ENCODE results near the gene MATCAP1. TPM values are rescaled to one million over a fixed set of nuclear protein-coding genes. Genes with fewer than 3 reads are reported as not detected.

MATCAP1 gene
- total and polyA plus RNA-seq, 2 of the 13 experiments (the other 11 are each of a cell fraction or from before 2014, with no cell fraction given): 11.2 to 24.5 TPM

DNA sequence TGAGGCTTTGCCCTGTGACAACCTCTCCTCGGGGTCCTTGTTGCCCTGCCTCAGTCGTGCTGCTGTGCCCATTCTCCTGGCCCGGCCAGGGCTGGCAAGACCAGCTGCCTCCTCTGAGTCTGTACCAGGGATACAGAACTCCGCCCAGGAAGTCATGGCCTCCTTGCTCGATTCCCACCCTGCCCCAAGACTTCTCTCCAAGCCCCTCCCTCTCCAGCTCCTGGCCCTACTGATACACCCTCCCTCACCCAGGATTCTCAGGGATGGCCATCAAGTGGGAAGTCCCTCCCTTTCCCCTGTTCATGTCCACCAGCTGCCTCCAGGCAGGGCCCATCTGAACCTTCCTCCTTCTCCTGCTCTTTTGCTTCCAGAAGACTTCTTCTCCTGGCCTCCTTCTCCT, 31.9 kb upstream of the MATCAP1 start (continued):
- TF ChIP-seq, protein P1, sequence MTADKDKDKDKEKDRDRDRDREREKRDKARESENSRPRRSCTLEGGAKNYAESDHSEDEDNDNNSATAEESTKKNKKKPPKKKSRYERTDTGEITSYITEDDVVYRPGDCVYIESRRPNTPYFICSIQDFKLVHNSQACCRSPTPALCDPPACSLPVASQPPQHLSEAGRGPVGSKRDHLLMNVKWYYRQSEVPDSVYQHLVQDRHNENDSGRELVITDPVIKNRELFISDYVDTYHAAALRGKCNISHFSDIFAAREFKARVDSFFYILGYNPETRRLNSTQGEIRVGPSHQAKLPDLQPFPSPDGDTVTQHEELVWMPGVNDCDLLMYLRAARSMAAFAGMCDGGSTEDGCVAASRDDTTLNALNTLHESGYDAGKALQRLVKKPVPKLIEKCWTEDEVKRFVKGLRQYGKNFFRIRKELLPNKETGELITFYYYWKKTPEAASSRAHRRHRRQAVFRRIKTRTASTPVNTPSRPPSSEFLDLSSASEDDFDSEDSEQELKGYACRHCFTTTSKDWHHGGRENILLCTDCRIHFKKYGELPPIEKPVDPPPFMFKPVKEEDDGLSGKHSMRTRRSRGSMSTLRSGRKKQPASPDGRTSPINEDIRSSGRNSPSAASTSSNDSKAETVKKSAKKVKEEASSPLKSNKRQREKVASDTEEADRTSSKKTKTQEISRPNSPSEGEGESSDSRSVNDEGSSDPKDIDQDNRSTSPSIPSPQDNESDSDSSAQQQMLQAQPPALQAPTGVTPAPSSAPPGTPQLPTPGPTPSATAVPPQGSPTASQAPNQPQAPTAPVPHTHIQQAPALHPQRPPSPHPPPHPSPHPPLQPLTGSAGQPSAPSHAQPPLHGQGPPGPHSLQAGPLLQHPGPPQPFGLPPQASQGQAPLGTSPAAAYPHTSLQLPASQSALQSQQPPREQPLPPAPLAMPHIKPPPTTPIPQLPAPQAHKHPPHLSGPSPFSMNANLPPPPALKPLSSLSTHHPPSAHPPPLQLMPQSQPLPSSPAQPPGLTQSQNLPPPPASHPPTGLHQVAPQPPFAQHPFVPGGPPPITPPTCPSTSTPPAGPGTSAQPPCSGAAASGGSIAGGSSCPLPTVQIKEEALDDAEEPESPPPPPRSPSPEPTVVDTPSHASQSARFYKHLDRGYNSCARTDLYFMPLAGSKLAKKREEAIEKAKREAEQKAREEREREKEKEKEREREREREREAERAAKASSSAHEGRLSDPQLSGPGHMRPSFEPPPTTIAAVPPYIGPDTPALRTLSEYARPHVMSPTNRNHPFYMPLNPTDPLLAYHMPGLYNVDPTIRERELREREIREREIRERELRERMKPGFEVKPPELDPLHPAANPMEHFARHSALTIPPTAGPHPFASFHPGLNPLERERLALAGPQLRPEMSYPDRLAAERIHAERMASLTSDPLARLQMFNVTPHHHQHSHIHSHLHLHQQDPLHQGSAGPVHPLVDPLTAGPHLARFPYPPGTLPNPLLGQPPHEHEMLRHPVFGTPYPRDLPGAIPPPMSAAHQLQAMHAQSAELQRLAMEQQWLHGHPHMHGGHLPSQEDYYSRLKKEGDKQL (CRISPR knock-in tag; IDR thresholded peaks at IDR 0.05; ENCODE audit: low read depth): no peak
- TF ChIP-seq SATB2 (CRISPR knock-in tag; IDR thresholded peaks at IDR 0.05): no peak

DNA sequence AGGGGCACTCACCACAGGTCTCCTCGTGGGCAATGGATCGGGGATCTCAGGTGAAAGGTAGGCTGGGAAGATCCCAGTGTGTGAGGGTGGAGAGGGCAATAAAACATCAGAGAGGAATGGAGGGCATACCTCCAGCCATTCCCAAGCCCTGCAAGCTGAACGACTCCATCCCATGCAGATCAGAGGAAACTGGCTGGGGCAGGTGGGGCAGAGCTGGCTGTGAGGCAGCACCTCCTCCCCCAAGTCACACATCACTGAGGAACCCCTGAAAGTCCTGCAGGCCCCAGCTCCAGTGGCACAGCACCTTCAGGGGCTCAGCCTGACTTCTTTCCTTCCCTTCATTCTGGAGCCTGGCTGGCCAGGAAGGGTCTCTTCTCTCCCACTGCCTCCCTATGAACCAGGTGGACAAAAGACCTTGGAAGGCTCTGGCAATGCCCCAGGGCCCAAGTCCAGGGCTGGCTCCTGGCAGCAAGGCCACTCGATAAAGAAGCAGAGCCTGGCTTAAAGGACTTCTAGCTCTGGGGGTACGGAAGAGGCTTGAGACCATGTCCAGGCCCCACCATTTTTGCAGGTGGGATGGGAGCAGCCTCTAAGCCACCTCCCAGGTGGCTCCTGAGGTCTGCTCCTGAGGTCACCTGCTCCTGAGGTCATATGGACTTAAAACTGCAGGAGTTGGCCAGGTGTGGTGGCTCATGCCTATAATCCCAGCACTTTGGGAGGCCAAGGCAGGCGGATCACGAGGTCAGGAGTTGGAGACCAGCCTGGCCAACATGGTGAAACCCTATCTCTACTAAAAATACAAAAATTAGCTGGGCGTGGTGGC, 29.6 kb upstream of the MATCAP1 start:
- no peaks in the 10 kb centered on the region for H3K79me2 ChIP-seq (ENCODE audit: insufficient read depth, low read length)
- no TSS peak for BruUV-seq (replicated peaks)
- intact Hi-C loops (cut with micrococcal nuclease; ENCODE audit: unreplicated experiment): no loop called here
- no peaks in the 10 kb centered on the region for H4K20me1 ChIP-seq (ENCODE audit: insufficient read depth, low read length)
- H3K9ac ChIP-seq (ENCODE audit: insufficient read depth, low read depth, low read length): no peak overlapping the region
- no peak overlapping the region for H2AFZ ChIP-seq (ENCODE audit: low read length)
- peaks cover 41% of the 10 kb centered on the region for H3K4me1 ChIP-seq (ENCODE audit: insufficient read depth, low read length)
- ChIA-PET POLR2A (interaction anchor here (0.8 to 1.4 kb wide), 3 partner anchors 11 to 33 kb away, joined by 3 to 6 read pairs (median 3); partner anchors contain the start of gene FHOD1), CTCF (ENCODE audit: low intra/inter-chr PET ratio, low total read pairs) (no interaction called here)
- DNase-seq (ENCODE audit: low spot score): no peak
- in situ Hi-C loops (cut with HindIII; ENCODE audit: extremely low pct_ligation_motif_present, low pct_unique_long_range_greater_than_20kb): no loop called here
- no peaks in the 10 kb centered on the region for H3K9me3 ChIP-seq (ENCODE audit: low read length)
- no peak for FAIRE-seq
- no peak overlapping the region for H3K27ac ChIP-seq (ENCODE audit: extremely low read length, insufficient read depth, low read length)
- no peak for ATAC-seq
- no peak overlapping the region for H3K4me3 ChIP-seq (replicated peaks in 1 of 3; ENCODE audit: insufficient read depth in 1 of 3, low read depth in 2 of 3, low read length in 3 of 3)
- 51% methylated on average over 8 of the region's 8 CpGs for WGBS (ENCODE audit: low lambda C conversion rate)
- no peak overlapping the region for H3K4me2 ChIP-seq (ENCODE audit: low read depth, low read length)
- peaks cover 0 to 2% of the 10 kb centered on the region in 2 experiments; a peak in 1 of 5 replicates for H3K27me3 ChIP-seq (ENCODE audit: control insufficient read depth in 1 of 2, insufficient read depth in 2 of 2, low read length in 2 of 2)
- H3K36me3 ChIP-seq (replicated peaks in 1 of 2; ENCODE audit: control insufficient read depth in 1 of 2, insufficient read depth in 2 of 2, low read length in 2 of 2): no peaks in the 10 kb centered on the region
- TF ChIP-seq CAMTA2 (CRISPR knock-in tag; IDR thresholded peaks at IDR 0.05; ENCODE audit: borderline replicate concordance) (0 out of 2 replicates have a peak, but pooled peaks have one; percentile 47), TBX2 (CRISPR knock-in tag; IDR thresholded peaks at IDR 0.05; ENCODE audit: borderline replicate concordance) (0 out of 2 replicates have a peak, but pooled peaks have one; percentile 17), HOXA3 (CRISPR knock-in tag; IDR thresholded peaks at IDR 0.05) (peak; percentile 8; the same call in 1 of the 2 replicates), ZNF629 (CRISPR knock-in tag; conservative IDR thresholded peaks at IDR 0.05) (no peak), NFIB (CRISPR knock-in tag; IDR thresholded peaks at IDR 0.05; ENCODE audit: borderline replicate concordance) (no peak), ZNF296 (CRISPR knock-in tag; conservative IDR thresholded peaks at IDR 0.05) (no peak), REPIN1 (CRISPR knock-in tag; IDR thresholded peaks at IDR 0.05; ENCODE audit: borderline replicate concordance, low read depth) (0 out of 2 replicates have a peak, but pooled peaks have one; percentile 9), KDM5B (CRISPR knock-in tag; IDR thresholded peaks at IDR 0.05; ENCODE audit: borderline replicate concordance) (peak; percentile 43), BORCS8-MEF2B (CRISPR knock-in tag; IDR thresholded peaks at IDR 0.05) (peak; percentile 49; the same call in 1 of the 2 replicates), BRD4 (CRISPR knock-in tag; IDR thresholded peaks at IDR 0.05) (no peak), ZNF333 (CRISPR knock-in tag; IDR thresholded peaks at IDR 0.05; ENCODE audit: borderline replicate concordance) (peak; percentile 64; the same call in 1 of the 2 replicates)
- TF ChIP-seq, protein P2, sequence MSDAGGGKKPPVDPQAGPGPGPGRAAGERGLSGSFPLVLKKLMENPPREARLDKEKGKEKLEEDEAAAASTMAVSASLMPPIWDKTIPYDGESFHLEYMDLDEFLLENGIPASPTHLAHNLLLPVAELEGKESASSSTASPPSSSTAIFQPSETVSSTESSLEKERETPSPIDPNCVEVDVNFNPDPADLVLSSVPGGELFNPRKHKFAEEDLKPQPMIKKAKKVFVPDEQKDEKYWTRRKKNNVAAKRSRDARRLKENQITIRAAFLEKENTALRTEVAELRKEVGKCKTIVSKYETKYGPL (CRISPR knock-in tag; IDR thresholded peaks at IDR 0.05): no peak

Measured in HepG2 (cell line).